Measurements from ENCODE around the gene TCTN1.

TCTN1 gene

DNA sequence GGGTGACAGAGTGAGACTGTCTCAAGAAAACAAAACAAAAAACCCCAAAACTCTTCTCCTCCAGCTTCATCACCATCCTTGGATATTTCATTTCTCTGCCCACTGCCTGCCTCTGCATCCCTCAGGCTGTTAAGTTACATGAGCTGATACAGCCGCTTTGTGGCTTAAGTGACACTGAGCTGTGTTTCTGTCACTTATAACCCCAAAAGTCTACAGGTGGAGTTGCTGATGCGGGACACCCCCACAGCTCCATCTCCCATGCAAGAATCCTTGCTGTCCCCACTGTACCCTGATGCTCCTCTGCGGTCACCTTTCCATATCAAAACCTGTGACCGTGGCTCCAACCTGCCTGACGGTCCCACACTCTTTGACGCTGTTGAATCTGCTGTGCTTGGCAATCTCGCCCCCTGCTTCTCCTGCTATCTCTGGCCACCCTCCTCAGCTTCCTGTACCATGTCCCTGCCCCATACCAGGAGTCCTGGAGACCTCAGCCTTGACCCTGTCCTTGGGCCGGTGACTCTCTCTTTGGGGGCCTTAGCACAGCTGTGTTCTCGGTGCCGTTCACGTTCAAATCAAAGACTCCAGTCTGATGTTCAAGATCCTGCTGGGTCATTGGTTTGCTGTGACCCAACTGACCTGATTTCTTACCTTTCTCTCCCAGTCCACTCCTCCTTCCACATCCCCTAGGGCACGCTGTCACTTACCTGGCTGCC, 54.7 kb downstream of the TCTN1 start:
- peak; percentile 54 for DNase-seq (ENCODE audit: low read depth)
- TF ChIP-seq, protein P1, sequence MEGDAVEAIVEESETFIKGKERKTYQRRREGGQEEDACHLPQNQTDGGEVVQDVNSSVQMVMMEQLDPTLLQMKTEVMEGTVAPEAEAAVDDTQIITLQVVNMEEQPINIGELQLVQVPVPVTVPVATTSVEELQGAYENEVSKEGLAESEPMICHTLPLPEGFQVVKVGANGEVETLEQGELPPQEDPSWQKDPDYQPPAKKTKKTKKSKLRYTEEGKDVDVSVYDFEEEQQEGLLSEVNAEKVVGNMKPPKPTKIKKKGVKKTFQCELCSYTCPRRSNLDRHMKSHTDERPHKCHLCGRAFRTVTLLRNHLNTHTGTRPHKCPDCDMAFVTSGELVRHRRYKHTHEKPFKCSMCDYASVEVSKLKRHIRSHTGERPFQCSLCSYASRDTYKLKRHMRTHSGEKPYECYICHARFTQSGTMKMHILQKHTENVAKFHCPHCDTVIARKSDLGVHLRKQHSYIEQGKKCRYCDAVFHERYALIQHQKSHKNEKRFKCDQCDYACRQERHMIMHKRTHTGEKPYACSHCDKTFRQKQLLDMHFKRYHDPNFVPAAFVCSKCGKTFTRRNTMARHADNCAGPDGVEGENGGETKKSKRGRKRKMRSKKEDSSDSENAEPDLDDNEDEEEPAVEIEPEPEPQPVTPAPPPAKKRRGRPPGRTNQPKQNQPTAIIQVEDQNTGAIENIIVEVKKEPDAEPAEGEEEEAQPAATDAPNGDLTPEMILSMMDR (IDR thresholded peaks at IDR 0.05; ENCODE audit: insufficient read depth, low read depth, low read length, missing control alignments) = no peak
- peak overlapping the region; percentile 64 for H3K4me3 ChIP-seq (ENCODE audit: low read depth, low read length)

DNA sequence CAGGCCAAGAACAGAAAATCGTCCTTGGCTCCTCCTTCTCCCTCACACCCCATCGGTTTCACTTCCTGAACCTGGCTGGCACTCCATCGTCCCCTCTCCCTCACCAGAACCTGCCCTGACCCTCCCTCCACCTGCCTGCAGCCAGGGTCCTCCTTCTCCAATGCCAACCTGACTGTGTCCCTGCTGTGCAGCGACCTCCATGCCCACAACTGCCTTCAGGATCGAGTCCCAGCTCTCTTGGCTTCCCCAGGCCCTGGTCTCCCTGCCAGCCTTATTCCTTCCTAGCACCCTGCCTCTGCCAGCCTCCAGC, 55.2 kb downstream of the TCTN1 start:
- peak; percentile 81 for DNase-seq (ENCODE audit: low read depth)
- H3K4me3 ChIP-seq (ENCODE audit: low read depth, low read length) = peak overlapping the region; percentile 64
- TF ChIP-seq, protein P1 (IDR thresholded peaks at IDR 0.05; ENCODE audit: insufficient read depth, low read depth, low read length, missing control alignments) = no peak

DNA sequence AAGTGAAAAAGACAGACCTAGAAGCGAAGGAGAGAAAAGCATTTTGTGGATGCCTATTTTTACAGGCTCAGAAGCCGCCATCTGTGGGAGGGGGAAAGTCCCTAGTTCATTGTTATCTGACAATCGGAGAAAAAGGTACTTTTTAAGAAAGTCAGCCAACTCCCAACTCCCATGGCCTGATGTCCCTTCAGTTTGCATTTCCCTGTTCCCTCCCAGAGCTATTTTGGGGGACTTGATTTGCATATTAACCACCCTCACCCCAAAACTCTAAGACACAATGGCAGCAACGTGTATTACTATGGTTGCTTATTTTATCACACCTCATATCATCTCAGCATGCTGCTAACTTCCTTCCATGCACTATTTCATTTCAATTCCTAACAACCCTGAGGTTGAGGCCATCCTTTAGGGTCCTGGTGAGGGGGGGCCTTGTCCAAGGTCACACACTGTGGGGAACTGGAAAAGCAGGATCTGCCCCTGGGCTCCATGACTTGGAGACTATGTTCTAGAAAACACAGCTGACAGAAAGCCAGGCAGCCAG, 56.3 kb downstream of the TCTN1 start:
- TF ChIP-seq, protein P1 (IDR thresholded peaks at IDR 0.05; ENCODE audit: insufficient read depth, low read depth, low read length, missing control alignments) = no peak
- peak overlapping the region; percentile 64 for H3K4me3 ChIP-seq (ENCODE audit: low read depth, low read length)
- DNase-seq (ENCODE audit: low read depth) = peak; percentile 92

DNA sequence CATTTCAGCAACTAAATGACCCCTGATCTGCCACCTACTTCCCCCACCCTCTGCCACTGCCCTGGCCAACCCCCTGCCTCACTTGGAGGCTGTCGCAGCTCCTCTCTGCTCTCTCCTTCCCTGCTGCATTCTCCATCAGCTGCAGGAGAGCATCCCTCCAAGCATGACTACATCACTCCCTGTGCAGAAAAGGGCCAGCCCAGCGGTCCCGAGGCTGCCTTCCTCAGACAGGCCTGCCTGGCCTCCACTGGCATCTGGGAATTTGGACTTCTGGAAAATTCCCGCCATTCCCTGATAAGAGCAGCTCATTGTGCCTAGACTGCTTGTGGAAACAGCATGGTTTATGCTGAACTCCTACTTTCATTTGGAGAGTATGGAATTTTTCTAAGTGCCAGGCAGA, 62.2 kb downstream of the TCTN1 start:
- no peak overlapping the region for H3K4me3 ChIP-seq (ENCODE audit: low read depth, low read length)
- DNase-seq (ENCODE audit: low read depth) = no peak
- TF ChIP-seq, protein P1 (IDR thresholded peaks at IDR 0.05; ENCODE audit: insufficient read depth, low read depth, low read length, missing control alignments) = no peak

DNA sequence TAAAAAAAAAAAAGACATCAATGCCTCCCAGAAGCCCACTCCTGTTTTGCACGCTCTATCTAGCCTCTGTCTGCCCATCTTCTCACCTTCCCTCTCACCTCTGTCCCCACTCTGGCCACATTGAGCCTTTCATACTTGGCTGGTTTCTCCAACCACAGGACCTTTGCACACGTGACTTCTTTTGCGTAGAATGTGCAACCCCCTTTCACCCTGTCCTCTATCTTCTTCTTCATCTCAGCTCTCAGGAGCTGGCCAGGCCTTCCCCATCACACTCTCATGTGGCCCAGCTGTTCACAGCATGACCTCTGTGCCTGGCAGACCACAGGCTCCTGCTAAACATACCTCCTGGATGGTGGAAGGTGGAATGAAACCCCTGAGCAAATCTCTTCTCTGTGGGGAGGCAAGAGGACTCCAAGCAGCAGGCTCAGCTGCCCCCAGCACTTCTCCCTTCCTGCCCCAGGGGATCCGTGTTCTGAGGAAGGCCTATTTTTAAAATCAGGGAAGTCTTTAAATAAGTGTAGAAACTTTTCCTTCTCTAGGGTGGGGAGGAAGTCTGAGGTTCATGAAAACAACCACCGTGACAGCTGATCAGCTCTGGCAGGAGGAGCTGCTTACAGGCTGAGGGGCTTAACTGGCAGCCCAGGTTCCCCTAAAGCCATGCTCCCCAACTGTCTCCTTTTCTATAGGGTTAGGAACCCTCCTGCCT, 63.4 kb downstream of the TCTN1 start:
- DNase-seq (ENCODE audit: low read depth) = peak; percentile 87
- H3K4me3 ChIP-seq (ENCODE audit: low read depth, low read length) = peak overlapping the region; percentile 21; the same call in 1 of the 2 replicates
- TF ChIP-seq, protein P1 (IDR thresholded peaks at IDR 0.05; ENCODE audit: insufficient read depth, low read depth, low read length, missing control alignments) = no peak

DNA sequence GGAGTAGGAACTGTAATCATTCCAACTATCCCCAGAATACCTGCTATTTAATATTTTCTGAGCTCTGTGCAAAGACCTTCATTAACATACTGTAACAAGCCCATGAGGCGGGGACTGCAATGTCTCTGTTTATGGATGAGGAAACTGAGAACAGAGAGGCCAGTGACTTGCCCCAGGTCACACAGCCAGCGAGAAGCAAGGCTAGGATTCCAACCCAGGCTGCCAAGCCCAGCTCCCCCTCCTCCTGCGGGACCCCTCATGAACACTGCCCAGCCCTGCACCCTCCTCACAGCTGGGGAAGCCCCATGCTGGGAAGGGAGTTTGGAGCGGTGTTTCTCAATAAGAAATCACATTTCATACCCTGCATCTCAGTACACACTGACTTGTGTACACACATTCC, 64.1 kb downstream of the TCTN1 start:
- no peak for DNase-seq (ENCODE audit: low read depth)
- TF ChIP-seq, protein P1 (IDR thresholded peaks at IDR 0.05; ENCODE audit: insufficient read depth, low read depth, low read length, missing control alignments) = no peak
- H3K4me3 ChIP-seq (ENCODE audit: low read depth, low read length) = peak overlapping the region; percentile 21; the same call in 1 of the 2 replicates
